PFSK-1 (cell line): ENCODE data around the gene PCSK6.

Source experiments
- FOXP2 ChIP-seq: optimal IDR thresholded peaks from 2 replicates; pipeline ENCODE3; 2011; ENCODE audit warnings: borderline replicate concordance, control low read depth, inconsistent platforms; ENCODE audit not compliant: insufficient read depth; ENCODE audit errors: extremely low read length, extremely low read depth
- POLR2AphosphoS5 ChIP-seq: IDR thresholded peaks from 2 replicates; pipeline ENCODE4 v1.6.1; 2012; ENCODE audit warnings: low read depth, mild to moderate bottlenecking, control low read depth, low read length, moderate library complexity
- SIN3A ChIP-seq: IDR thresholded peaks from 2 replicates; pipeline ENCODE4 v1.6.1; 2012; ENCODE audit warnings: mild to moderate bottlenecking, low read length, moderate library complexity, borderline replicate concordance; ENCODE audit not compliant: insufficient read depth
- TAF1 ChIP-seq: IDR thresholded peaks from 2 replicates; pipeline ENCODE4 v1.6.1; 2012; ENCODE audit warnings: low read length, control low read depth, borderline replicate concordance; ENCODE audit not compliant: insufficient read depth
- TF ChIP-seq, protein P1 (sequence below), 2 experiments: IDR thresholded peaks; 2 replicates each; pipeline versions ENCODE4 v1.6.1 to v1.8.0; 2011 to 2012; ENCODE audit warnings: low read depth in 2 of 2, low read length in 2 of 2, control low read depth in 1 of 2, inconsistent platforms in 1 of 2, mild to moderate bottlenecking in 1 of 2, moderate library complexity in 1 of 2; ENCODE audit not compliant: insufficient read depth in 1 of 2

Gene PCSK6

GRCh38 chr15:101378171-101378755, 111.2 kb downstream of the PCSK6 start:
- no peak for TF ChIP-seq FOXP2
- no peak for TF ChIP-seq POLR2AphosphoS5
- TF ChIP-seq, protein P1, sequence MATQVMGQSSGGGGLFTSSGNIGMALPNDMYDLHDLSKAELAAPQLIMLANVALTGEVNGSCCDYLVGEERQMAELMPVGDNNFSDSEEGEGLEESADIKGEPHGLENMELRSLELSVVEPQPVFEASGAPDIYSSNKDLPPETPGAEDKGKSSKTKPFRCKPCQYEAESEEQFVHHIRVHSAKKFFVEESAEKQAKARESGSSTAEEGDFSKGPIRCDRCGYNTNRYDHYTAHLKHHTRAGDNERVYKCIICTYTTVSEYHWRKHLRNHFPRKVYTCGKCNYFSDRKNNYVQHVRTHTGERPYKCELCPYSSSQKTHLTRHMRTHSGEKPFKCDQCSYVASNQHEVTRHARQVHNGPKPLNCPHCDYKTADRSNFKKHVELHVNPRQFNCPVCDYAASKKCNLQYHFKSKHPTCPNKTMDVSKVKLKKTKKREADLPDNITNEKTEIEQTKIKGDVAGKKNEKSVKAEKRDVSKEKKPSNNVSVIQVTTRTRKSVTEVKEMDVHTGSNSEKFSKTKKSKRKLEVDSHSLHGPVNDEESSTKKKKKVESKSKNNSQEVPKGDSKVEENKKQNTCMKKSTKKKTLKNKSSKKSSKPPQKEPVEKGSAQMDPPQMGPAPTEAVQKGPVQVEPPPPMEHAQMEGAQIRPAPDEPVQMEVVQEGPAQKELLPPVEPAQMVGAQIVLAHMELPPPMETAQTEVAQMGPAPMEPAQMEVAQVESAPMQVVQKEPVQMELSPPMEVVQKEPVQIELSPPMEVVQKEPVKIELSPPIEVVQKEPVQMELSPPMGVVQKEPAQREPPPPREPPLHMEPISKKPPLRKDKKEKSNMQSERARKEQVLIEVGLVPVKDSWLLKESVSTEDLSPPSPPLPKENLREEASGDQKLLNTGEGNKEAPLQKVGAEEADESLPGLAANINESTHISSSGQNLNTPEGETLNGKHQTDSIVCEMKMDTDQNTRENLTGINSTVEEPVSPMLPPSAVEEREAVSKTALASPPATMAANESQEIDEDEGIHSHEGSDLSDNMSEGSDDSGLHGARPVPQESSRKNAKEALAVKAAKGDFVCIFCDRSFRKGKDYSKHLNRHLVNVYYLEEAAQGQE (IDR thresholded peaks at IDR 0.05; ENCODE audit: insufficient read depth in 1 of 2, low read depth in 2 of 2, low read length in 2 of 2): no peak
- TF ChIP-seq SIN3A: no peak
- no peak for TF ChIP-seq TAF1

DNA sequence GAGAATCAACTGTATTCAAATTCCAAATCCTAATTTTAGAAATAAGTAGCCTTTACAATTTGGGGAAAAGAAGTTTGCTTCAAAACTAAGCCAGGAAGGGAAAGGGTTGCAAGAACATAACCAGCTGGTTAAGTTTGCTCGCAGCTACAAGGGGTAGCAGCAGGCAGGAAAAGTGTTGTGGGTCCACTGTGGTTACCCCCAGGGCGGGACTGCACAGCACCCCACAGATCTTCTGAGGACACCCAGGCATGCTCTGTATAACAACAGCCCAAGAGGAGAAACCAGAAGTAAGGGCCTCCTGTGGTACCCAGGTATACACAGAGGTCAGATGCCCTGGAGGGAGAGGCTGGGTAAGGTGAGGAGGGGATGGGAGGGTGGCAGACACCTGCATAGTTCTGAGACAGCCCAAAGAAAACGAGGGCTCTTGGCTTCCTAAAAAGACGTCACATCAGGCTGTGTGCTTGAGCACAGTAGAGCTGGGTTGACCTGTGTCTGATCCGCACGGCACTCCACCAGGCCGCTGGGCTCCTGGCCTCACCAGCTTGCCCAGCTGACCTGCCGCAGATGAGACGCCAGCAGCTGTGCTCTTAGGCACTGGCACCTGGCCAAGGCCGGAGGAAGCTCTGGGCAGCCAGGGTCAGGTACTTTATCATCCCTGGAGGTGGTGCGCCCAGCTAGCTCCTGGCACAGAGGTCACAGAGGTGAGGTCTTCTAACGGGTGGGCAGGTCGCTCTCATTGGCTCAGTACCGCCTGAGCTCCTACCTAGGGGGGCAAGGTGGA, 112.7 kb downstream of the PCSK6 start:
- TF ChIP-seq SIN3A (no peak), TAF1 (no peak), POLR2AphosphoS5 (no peak), FOXP2 (no peak)
- TF ChIP-seq, protein P1 (IDR thresholded peaks at IDR 0.05; ENCODE audit: insufficient read depth in 1 of 2, low read depth in 2 of 2, low read length in 2 of 2): no peak

DNA sequence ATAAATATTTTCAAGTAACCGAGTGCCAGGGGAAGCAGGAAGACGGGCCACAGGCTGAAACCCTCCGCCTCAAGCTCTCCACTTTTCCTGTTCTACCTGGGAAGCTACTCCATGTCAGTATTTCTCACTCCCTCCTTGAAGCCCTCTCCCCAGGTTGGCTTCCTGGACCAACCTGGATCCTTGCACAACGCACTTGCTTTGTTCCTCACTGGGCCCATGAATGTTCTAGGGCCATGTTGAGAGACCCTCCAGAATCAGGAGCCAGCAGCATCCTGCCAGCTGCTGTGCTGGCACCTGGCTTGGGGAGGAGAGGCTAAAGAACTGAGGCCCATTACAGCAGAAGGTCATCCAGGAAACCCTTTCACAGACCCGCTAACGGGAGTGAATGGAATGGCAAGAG, 115.2 kb downstream of the PCSK6 start:
- TF ChIP-seq TAF1 (no peak), POLR2AphosphoS5 (no peak)

GRCh38 chr15:101373577-101373976, 115.9 kb downstream of the PCSK6 start:
- TF ChIP-seq SIN3A: no peak
- TF ChIP-seq TAF1: no peak
- TF ChIP-seq, protein P1 (IDR thresholded peaks at IDR 0.05; ENCODE audit: insufficient read depth in 1 of 2, low read depth in 2 of 2, low read length in 2 of 2): no peak
- no peak for TF ChIP-seq FOXP2
- TF ChIP-seq POLR2AphosphoS5: no peak

DNA sequence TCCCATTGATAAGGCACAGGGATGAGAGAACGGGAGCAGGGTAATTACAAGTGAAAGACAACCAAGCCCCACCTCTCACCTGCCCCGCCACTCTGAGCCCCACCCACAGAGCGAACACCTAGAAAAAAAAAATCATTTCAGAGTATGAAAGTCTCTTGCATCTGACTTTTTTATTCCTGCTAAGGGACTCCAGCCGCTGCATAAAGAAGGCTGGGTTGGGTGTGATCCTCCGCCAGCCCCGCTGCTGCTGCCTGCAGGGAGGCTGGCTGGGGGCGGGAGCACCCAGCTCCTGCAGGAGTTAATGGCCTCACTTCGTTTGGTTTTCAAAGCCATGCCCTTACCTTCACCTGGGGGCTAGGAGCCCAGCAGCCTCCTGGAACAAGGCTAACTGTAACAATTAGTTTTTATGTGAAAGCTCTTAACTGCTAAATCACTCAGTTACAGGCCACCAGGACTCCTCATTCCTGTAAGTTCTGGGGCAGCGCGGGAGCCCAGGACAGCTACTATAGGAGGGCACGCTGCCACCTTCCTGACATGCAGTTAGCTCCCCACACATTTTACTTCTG, 116.5 kb downstream of the PCSK6 start:
- TF ChIP-seq TAF1 (no peak), POLR2AphosphoS5 (no peak), FOXP2 (no peak), SIN3A (no peak)
- TF ChIP-seq, protein P1 (IDR thresholded peaks at IDR 0.05; ENCODE audit: insufficient read depth in 1 of 2, low read depth in 2 of 2, low read length in 2 of 2): no peak
